Effector memory CD8-positive, alpha-beta T cell (primary cell): ENCODE data around the gene IL1B.

Source experiments
- ATAC-seq: fragments of 150-1000 bp; cut with Tn5 transposase; replicated peaks from 2 replicates; pipeline ENCODE4 v1.10.0; 2021; ENCODE audit warnings: mild to moderate bottlenecking, moderate library complexity
- DNase-seq, 3 experiments: peaks; one replicate each; pipeline ENCODE4 v3.0.0; 2021
- H3K27ac Mint-ChIP-seq, 2 donors: one replicate each; pipeline ENCODE4 v1.8.0; 2022; ENCODE audit warnings: mild to moderate bottlenecking in 2 of 2, mixed read lengths in 2 of 2, moderate library complexity in 2 of 2
- H3K27me3 Mint-ChIP-seq, 2 donors: one replicate each; pipeline ENCODE4 v1.8.0; 2022; ENCODE audit warnings: mixed read lengths in 2 of 2
- H3K36me3 Mint-ChIP-seq: one replicate; pipeline ENCODE4 v1.8.0; 2022; ENCODE audit warnings: mild to moderate bottlenecking, moderate library complexity, mixed read lengths; ENCODE audit not compliant: insufficient read depth
- H3K4me1 Mint-ChIP-seq, 2 donors: one replicate each; pipeline ENCODE4 v1.8.0; 2022; ENCODE audit warnings: low read depth in 2 of 2, mixed read lengths in 2 of 2
- H3K4me3 Mint-ChIP-seq, 2 donors: one replicate each; pipeline ENCODE4 v1.8.0; 2022; ENCODE audit warnings: mild to moderate bottlenecking in 2 of 2, mixed read lengths in 2 of 2, moderate library complexity in 2 of 2
- H3K9me3 Mint-ChIP-seq, 2 donors: one replicate each; pipeline ENCODE4 v1.8.0; 2022; ENCODE audit warnings: mixed read lengths in 2 of 2

The IL1B gene

DNA sequence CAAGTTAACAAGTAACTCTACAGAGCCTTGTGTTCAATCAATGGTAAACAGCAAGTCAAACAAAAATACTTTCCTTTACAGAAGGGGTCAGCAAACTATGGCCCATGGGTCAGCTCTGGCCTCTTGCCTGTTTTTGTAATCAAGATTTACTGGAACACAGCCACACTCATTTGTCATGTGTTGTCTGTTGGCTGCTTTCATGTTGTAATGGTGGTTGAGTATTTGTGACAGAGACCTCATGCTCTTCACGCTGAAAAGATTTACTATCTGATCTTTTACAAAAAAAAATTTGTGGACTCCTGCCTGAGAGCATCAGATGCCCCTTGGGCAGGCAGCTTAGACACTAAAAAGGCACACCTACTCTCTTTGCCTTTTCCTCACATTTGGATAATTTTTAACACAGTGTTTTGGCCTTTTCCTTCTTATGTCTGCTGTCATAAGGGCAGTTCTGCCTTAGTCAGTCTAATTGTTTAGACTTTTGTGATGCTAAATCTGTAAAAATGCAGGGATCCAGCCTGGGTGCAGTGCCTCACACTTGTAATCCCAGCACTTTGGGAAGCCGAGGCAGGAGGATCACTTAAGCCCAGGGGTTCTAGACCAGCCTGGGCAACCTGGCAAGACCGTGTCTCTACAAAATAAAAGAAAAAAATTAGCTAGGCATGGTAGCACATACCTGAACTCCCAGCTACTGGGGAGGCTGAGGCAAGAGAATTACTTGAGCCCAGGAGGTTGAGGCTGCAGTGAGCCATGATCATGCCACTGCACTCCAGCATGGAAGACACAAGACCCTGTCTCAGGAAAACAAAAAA, 18.3 kb downstream of the IL1B start:
- Mint-ChIP-seq H3K27ac (no peak overlapping the region), H3K36me3 (no peaks in the 10 kb centered on the region), H3K9me3 (no peaks in the 10 kb centered on the region), H3K4me1 (peaks cover 10 to 15% of the 10 kb centered on the region in 2 donors), H3K4me3 (no peak overlapping the region), H3K27me3 (no peaks in the 10 kb centered on the region)
- DNase-seq (no peak), ATAC-seq (no peak)

DNA sequence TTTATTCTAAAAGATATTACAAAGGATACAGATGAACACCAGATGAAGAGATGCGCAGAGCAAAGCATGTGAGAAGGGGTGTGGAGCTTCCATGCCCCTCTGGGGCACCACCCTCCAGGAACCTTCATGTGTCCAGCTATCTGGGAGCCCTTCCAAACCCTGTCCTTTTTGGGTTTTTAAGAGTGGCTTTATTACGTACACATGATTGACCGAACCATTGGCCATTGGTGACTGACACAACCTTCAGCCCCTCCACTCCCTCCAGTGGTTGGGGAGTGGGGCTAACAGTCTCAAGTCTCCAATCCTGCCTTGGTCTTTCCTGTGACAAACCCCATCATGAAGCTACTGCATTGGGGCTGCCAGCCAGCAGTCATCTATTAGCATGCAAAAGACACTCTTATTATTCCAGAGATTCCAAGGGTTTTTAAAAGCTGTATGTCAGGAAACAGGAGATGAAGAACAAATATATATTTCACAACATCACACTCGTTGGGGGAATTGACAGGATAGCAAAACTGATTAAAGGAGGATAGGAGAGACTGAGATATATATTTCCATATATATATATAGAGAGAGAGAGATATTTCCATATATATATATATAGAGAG, 19.4 kb downstream of the IL1B start:
- Mint-ChIP-seq H3K36me3 (no peaks in the 10 kb centered on the region), H3K4me1 (peaks cover 8 to 12% of the 10 kb centered on the region in 2 donors), H3K27me3 (no peaks in the 10 kb centered on the region), H3K4me3 (no peak overlapping the region), H3K27ac (no peak overlapping the region), H3K9me3 (no peaks in the 10 kb centered on the region)
- DNase-seq (no peak), ATAC-seq (no peak)

DNA sequence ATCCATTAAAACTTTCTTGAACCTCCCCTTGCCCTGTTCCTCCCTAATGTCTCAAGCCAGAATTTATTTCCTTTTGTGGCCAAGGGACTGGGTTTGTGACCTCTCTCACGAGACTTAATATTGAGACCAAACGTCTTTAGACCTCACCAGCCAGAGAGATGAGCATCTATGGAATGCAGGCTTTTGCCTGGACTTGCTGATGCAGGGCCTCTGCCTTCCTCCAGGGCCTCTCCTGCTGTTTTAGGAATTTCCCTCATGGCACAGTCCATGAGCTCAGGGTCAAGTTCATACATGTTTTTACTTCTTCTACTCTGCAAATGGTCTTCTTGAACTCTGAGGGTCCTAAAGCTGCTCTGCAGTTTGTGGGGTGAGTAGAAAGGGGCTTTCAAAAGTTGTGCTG, 22.3 kb downstream of the IL1B start:
- ATAC-seq: no peak
- Mint-ChIP-seq H3K36me3 (no peaks in the 10 kb centered on the region), H3K27ac (no peak overlapping the region), H3K27me3 (no peaks in the 10 kb centered on the region), H3K9me3 (no peaks in the 10 kb centered on the region), H3K4me1 (peaks cover 7 to 10% of the 10 kb centered on the region in 2 donors), H3K4me3 (no peak overlapping the region)
- no peak for DNase-seq

GRCh38 chr2:112813280-112813966, 23.2 kb downstream of the IL1B start:
- peaks cover 7 to 10% of the 10 kb centered on the region in 2 donors for H3K4me1 Mint-ChIP-seq
- ATAC-seq: no peak
- no peaks in the 10 kb centered on the region for H3K27me3 Mint-ChIP-seq
- no peak overlapping the region for H3K4me3 Mint-ChIP-seq
- peak overlapping the region in 1 of 2 donors; percentile 33 for H3K27ac Mint-ChIP-seq
- no peaks in the 10 kb centered on the region for H3K9me3 Mint-ChIP-seq
- no peaks in the 10 kb centered on the region for H3K36me3 Mint-ChIP-seq
- no peak for DNase-seq

DNA sequence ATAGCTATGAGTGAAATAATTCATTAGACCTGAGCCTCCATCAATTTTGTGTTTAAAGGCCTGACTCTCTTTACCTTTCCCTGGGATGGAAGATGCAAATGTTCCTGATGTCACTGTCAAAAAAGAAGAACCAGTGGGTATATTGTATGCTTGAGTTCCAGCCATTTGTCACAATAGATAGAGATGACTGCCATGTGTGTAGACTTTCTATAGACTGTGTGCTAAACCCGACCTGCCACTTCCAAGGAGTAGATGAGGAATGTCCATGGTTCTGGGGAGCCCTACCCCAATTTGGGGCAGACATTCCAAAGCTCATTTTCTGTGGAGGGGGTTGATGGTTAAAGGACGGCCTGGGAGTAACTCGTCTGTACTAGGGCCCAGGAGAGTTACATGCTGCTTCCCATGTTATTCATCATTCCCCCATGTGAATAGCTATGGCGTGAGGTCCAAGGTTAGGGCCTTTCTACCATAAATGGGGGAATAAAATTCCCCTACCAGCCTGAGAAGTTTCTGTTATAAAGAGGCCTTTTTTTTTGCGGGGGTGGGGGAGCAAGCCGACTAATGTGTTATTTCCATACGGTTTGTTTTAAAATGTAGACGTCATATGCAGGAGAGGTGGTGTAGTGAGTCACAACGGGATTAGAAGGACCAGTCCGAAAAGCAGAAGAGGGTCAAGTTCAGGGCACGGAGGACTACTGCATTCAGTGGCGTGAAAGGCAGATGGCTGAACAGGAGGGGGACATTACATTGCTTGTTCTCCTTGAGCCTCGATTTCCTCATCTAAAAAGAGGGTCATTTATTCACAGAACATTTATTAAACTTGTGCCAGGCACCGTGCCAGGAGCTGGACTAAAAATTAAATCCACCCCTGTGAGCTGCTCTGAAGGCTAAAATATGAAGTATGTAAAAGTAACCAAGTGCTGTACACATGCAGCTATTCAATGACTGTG, 24.0 kb downstream of the IL1B start:
- DNase-seq: no peak
- no peak for ATAC-seq
- no peaks in the 10 kb centered on the region for H3K27me3 Mint-ChIP-seq
- H3K27ac Mint-ChIP-seq: peak overlapping the region in 1 of 2 donors; percentile 33
- peaks cover 0 to 2% of the 10 kb centered on the region in 2 donors for H3K9me3 Mint-ChIP-seq
- H3K4me3 Mint-ChIP-seq: no peak overlapping the region
- no peaks in the 10 kb centered on the region for H3K36me3 Mint-ChIP-seq
- H3K4me1 Mint-ChIP-seq: peaks cover 7 to 10% of the 10 kb centered on the region in 2 donors

- DNase-seq: no peak
- no peaks in the 10 kb centered on the region for H3K27me3 Mint-ChIP-seq
- no peak for ATAC-seq
- peak overlapping the region in 1 of 2 donors; percentile 33 for H3K27ac Mint-ChIP-seq
- H3K36me3 Mint-ChIP-seq: no peaks in the 10 kb centered on the region
- peaks cover 0 to 5% of the 10 kb centered on the region in 2 donors for H3K9me3 Mint-ChIP-seq
- H3K4me1 Mint-ChIP-seq: peaks cover 7 to 10% of the 10 kb centered on the region in 2 donors
- no peak overlapping the region for H3K4me3 Mint-ChIP-seq
Measured at GRCh38 chr2:112811841-112812306, 24.7 kb downstream of the IL1B start.

- H3K4me3 Mint-ChIP-seq: peak overlapping the region in 1 of 2 donors; percentile 19
- peaks cover 0 to 5% of the 10 kb centered on the region in 2 donors for H3K9me3 Mint-ChIP-seq
- H3K27me3 Mint-ChIP-seq: no peaks in the 10 kb centered on the region
- H3K27ac Mint-ChIP-seq: peak overlapping the region in 1 of 2 donors; percentile 33
- ATAC-seq: no peak
- no peak for DNase-seq
- H3K4me1 Mint-ChIP-seq: peaks cover 7 to 10% of the 10 kb centered on the region in 2 donors
- no peaks in the 10 kb centered on the region for H3K36me3 Mint-ChIP-seq
Measured at GRCh38 chr2:112811276-112811831, 25.2 kb downstream of the IL1B start.

GRCh38 chr2:112809112-112809511, 27.5 kb downstream of the IL1B start:
- no peak for ATAC-seq
- no peak overlapping the region for H3K27ac Mint-ChIP-seq

DNA sequence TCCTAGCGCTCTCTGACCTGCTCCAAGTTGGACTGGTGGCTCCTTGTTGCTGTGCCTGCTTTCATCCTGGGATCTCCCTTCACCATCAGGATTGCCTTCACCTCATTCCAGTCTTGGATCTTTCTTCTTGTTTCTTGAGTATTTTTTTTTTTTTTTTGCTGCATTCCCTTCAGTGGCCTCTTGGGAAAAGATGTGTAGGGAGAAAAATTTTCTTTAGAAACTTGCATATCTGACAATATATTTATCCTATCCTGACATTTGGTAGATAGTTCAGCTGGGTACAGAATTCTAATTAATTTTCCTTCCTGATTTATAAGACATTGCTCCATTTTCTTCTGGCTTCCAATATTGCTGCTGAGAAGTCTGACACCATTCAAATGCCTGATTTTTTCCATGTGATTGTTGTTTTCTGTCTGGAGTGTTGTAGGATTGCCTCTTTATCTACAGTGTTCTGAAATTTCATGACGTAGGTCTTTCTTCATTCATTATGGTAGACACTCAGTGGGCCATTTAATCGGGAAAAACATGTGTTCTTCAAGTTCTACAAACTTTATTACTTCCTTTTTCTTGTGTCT, 29.3 kb downstream of the IL1B start:
- Mint-ChIP-seq H3K27me3 (no peaks in the 10 kb centered on the region), H3K9me3 (peaks cover 0 to 5% of the 10 kb centered on the region in 2 donors), H3K36me3 (no peaks in the 10 kb centered on the region), H3K27ac (no peak overlapping the region), H3K4me1 (peaks cover 7 to 10% of the 10 kb centered on the region in 2 donors), H3K4me3 (no peak overlapping the region)
- DNase-seq: no peak
- no peak for ATAC-seq

More at GRCh38 chr2:112809112-112809511, 27.5 kb downstream of the IL1B start:
- Mint-ChIP-seq H3K36me3 (no peaks in the 10 kb centered on the region), H3K9me3 (peaks cover 0 to 5% of the 10 kb centered on the region in 2 donors), H3K4me1 (peaks cover 7 to 11% of the 10 kb centered on the region in 2 donors), H3K27me3 (no peaks in the 10 kb centered on the region), H3K4me3 (no peak overlapping the region)
- no peak for DNase-seq

DNA sequence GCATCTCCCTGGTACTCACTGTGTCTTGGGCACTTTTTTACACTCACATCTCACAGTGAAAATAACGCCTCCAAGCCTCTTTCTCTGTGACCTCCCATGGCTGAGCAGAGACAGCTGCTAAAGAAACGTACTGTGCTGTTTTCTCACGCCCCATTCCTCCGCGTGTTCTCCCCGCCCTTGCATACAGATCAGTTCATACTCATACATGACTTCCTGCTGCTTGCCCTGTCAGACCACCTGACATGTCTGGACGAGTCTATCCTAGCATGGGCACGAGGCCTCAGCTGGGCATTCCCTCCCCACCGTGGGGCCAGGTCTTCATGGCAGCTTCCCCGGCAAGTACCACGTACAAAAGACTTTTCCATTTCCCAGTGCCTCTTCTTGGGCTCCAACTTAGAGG, 31.0 kb downstream of the IL1B start:
- Mint-ChIP-seq H3K4me1 (peaks cover 1 to 4% of the 10 kb centered on the region in 2 donors), H3K36me3 (no peaks in the 10 kb centered on the region), H3K27me3 (no peaks in the 10 kb centered on the region), H3K9me3 (peaks cover 0 to 5% of the 10 kb centered on the region in 2 donors), H3K4me3 (no peak overlapping the region), H3K27ac (no peak overlapping the region)
- DNase-seq (no peak), ATAC-seq (no peak)

GRCh38 chr2:112803691-112804521, 32.7 kb downstream of the IL1B start:
- DNase-seq (no peak), ATAC-seq (no peak)
- Mint-ChIP-seq H3K27ac (no peak overlapping the region), H3K4me3 (no peak overlapping the region), H3K27me3 (no peaks in the 10 kb centered on the region), H3K9me3 (peaks cover 0 to 5% of the 10 kb centered on the region in 2 donors), H3K36me3 (no peaks in the 10 kb centered on the region), H3K4me1 (peaks cover 2 to 4% of the 10 kb centered on the region in 2 donors)
